Panc1 (cell line): ENCODE measurements around the gene CHST9.

Experiments used
- POLR2AphosphoS5 ChIP-seq: IDR thresholded peaks from 2 replicates; pipeline ENCODE4 v1.6.1; 2012; ENCODE audit warnings: mild to moderate bottlenecking, low read depth, low read length, moderate library complexity
- REST ChIP-seq, 2 experiments: IDR thresholded peaks; 2 replicates each; pipeline ENCODE4 v1.6.1; 2011 to 2012; ENCODE audit warnings: low read depth in 2 of 2, control low read depth in 1 of 2, low read length in 1 of 2, mild to moderate bottlenecking in 1 of 2, moderate library complexity in 1 of 2; ENCODE audit not compliant: insufficient read depth in 1 of 2
- SIN3A ChIP-seq: IDR thresholded peaks from 2 replicates; pipeline ENCODE4 v1.6.1; 2012; ENCODE audit warnings: low read depth, mild to moderate bottlenecking, low read length, moderate library complexity, borderline replicate concordance; ENCODE audit not compliant: insufficient read depth
- TCF7L2 ChIP-seq: IDR thresholded peaks from 2 replicates; pipeline ENCODE4 v1.6.1; 2011; ENCODE audit warnings: mild to moderate bottlenecking, low read depth, low read length, inconsistent platforms
- TF ChIP-seq, protein P1 (sequence below): fragments of 450-650 bp; IDR thresholded peaks from 2 replicates; pipeline ENCODE4 v1.5.1; 2017; ENCODE audit warnings: mild to moderate bottlenecking

GRCh38 chr18:26888259-26888658 lies 296.8 kb downstream of the CHST9 start:
- TF ChIP-seq, protein P1, sequence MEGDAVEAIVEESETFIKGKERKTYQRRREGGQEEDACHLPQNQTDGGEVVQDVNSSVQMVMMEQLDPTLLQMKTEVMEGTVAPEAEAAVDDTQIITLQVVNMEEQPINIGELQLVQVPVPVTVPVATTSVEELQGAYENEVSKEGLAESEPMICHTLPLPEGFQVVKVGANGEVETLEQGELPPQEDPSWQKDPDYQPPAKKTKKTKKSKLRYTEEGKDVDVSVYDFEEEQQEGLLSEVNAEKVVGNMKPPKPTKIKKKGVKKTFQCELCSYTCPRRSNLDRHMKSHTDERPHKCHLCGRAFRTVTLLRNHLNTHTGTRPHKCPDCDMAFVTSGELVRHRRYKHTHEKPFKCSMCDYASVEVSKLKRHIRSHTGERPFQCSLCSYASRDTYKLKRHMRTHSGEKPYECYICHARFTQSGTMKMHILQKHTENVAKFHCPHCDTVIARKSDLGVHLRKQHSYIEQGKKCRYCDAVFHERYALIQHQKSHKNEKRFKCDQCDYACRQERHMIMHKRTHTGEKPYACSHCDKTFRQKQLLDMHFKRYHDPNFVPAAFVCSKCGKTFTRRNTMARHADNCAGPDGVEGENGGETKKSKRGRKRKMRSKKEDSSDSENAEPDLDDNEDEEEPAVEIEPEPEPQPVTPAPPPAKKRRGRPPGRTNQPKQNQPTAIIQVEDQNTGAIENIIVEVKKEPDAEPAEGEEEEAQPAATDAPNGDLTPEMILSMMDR = no peak
- TF ChIP-seq REST (IDR thresholded peaks at IDR 0.05; ENCODE audit: insufficient read depth in 1 of 2, low read depth in 2 of 2, low read length in 1 of 2) (no peak), POLR2AphosphoS5 (no peak), SIN3A (no peak), TCF7L2 (no peak)
